GM23248 (cell line): Measurements from ENCODE around the gene CLPTM1L. TPM values are rescaled to one million over a fixed set of nuclear protein-coding genes. Genes with fewer than 3 reads are reported as not detected.

Source experiments
- DNase-seq: peaks from one replicate; pipeline ENCODE4 v3.0.0-alpha.2; 2015
- H2AFZ ChIP-seq: fragments of 200-600 bp; sonication (generic); 2 replicates; pipeline ENCODE4 v1.6.1; 2016; ENCODE audit warnings: antibody characterized with exemption
- H3F3A ChIP-seq: fragments of 200-600 bp; sonication (generic); 2 replicates; pipeline ENCODE4 v1.6.1; 2016; ENCODE audit warnings: mild to moderate bottlenecking, antibody characterized with exemption, mixed run types; ENCODE audit not compliant: insufficient read depth
- H3K27ac ChIP-seq: fragments of 200-600 bp; sonication (generic); 2 replicates; pipeline ENCODE4 v1.5.1; 2016; ENCODE audit warnings: mild to moderate bottlenecking
- H3K27me3 ChIP-seq: fragments of 200-600 bp; sonication (generic); replicated peaks from 2 replicates; pipeline ENCODE4 v1.6.1; 2016; ENCODE audit warnings: mild to moderate bottlenecking; ENCODE audit not compliant: insufficient read depth
- H3K36me3 ChIP-seq: fragments of 200-600 bp; sonication (generic); 2 replicates; pipeline ENCODE4 v1.6.1; 2016; ENCODE audit warnings: low read depth, mild to moderate bottlenecking
- H3K4me1 ChIP-seq: fragments of 200-600 bp; sonication (generic); 2 replicates; pipeline ENCODE4 v1.6.1; 2016; ENCODE audit warnings: mild to moderate bottlenecking; ENCODE audit not compliant: insufficient read depth
- H3K4me2 ChIP-seq: fragments of 200-600 bp; sonication (generic); one replicate; pipeline ENCODE4 v1.6.1; 2016; ENCODE audit warnings: mild to moderate bottlenecking; ENCODE audit not compliant: unreplicated experiment
- H3K4me3 ChIP-seq: fragments of 200-600 bp; sonication (generic); 2 replicates; pipeline ENCODE4 v1.5.1; 2016; ENCODE audit warnings: mild to moderate bottlenecking
- H3K79me2 ChIP-seq: fragments of 200-600 bp; sonication (generic); 2 replicates; pipeline ENCODE4 v1.6.1; 2016; ENCODE audit warnings: mild to moderate bottlenecking; ENCODE audit not compliant: insufficient read depth
- H3K9ac ChIP-seq: fragments of 200-600 bp; sonication (generic); 2 replicates; pipeline ENCODE4 v1.6.1; 2016; ENCODE audit warnings: mild to moderate bottlenecking
- H3K9me2 ChIP-seq: fragments of 200-600 bp; sonication (generic); 2 replicates; pipeline ENCODE4 v1.6.1; 2016; ENCODE audit warnings: mixed run types, mild to moderate bottlenecking, moderate library complexity; ENCODE audit not compliant: insufficient read depth
- H3K9me3 ChIP-seq: fragments of 200-600 bp; sonication (generic); one replicate; pipeline ENCODE4 v1.6.1; 2017; ENCODE audit warnings: low read depth
- H4K20me1 ChIP-seq: fragments of 200-600 bp; sonication (generic); 2 replicates; pipeline ENCODE4 v1.6.0; 2016; ENCODE audit not compliant: insufficient read depth
- EZH2 ChIP-seq: fragments of 200-600 bp; sonication (generic); IDR thresholded peaks from 2 replicates; pipeline ENCODE4 v1.6.1; 2018; ENCODE audit warnings: antibody characterized with exemption, mild to moderate bottlenecking; ENCODE audit not compliant: insufficient read depth, poor library complexity, severe bottlenecking
- EZH2phosphoT487 ChIP-seq: fragments of 200-600 bp; sonication (generic); IDR thresholded peaks from 2 replicates; pipeline ENCODE4 v1.6.1; 2018; ENCODE audit warnings: antibody characterized with exemption, moderate library complexity, mild to moderate bottlenecking, low read depth; ENCODE audit not compliant: insufficient read depth
- WGBS, 2 experiments: methylation state at CpG; one replicate each; pipeline ENCODE4 v1.1.6; 2015 to 2017; ENCODE audit warnings: low lambda C conversion rate in 2 of 2, low coverage in 1 of 2; ENCODE audit errors: missing lambda C conversion rate in 2 of 2; 5-methylcytosine and 5-hydroxymethylcytosine counted together
- in situ Hi-C: fragments of 300-500 bp; cut with MboI; formaldehyde crosslinking; loops from 2 replicates; pipeline ENCODE4 v1.15.0; 2020
- polyA plus RNA-seq: library from polyadenylated mRNA; unstranded; fragments of >200 nt; fragmentation: Nextera tagmentation; extraction: Ambion mirVana; gene quantifications from 2 replicates; pipeline ENCODE4 v1.2.1, GENCODE V29; 2016
- total RNA-seq: library from RNA; depleted of rRNA; stranded (reverse); fragments of >200 nt; shearing (Covaris generic); gene quantifications from 2 replicates; pipeline ENCODE4 v1.2.3, GENCODE V29; 2014

Gene CLPTM1L
- total and polyA plus RNA-seq, 2 experiments from 2014 or later, result 25.6 to 135 TPM

GRCh38 chr5:1294835-1295649, 49.9 kb downstream of the CLPTM1L start, which contains the start of gene TERT:
TERT (minus strand) TSS chr5:1295068; CDS start chr5:1294989, 79 bp downstream.
- Histone ChIP-seq H3F3A (no peaks in the 10 kb centered on the region), H2AFZ (no peak within 1 kb of the TSS), H3K4me2 (no peak within 1 kb of the TSS), H3K9me3 (no peaks in the 10 kb centered on the region), H3K4me1 (no peaks in the 10 kb centered on the region), H4K20me1 (no peaks in the 10 kb centered on the region), H3K79me2 (no peaks in the 10 kb centered on the region), H3K27ac (no peak within 1 kb of the TSS), H3K4me3 (no peak within 1 kb of the TSS), H3K9me2 (no peaks in the 10 kb centered on the region), H3K36me3 (no peaks in the 10 kb centered on the region), H3K9ac (no peak within 1 kb of the TSS), H3K27me3 (peaks cover 13% of the 10 kb centered on the region)
- no peak for DNase-seq
- in situ Hi-C loops, result no loop called here
- no peak for TF ChIP-seq EZH2phosphoT487
- TF ChIP-seq EZH2, result no peak
- WGBS, 2 experiments, result 6 to 16% methylated on average over 19 to 70 of the region's 102 CpGs

GRCh38 chr5:1294206-1294834, 50.6 kb downstream of the CLPTM1L start:
- H3K4me1 ChIP-seq, result no peaks in the 10 kb centered on the region
- no peaks in the 10 kb centered on the region for H3K79me2 ChIP-seq
- H3K36me3 ChIP-seq, result no peaks in the 10 kb centered on the region
- H3K9ac ChIP-seq, result no peak overlapping the region
- H3K27me3 ChIP-seq, result peaks cover 13% of the 10 kb centered on the region
- WGBS, 2 experiments, result 31 to 39% methylated on average over 46 to 66 of the region's 69 CpGs
- H3K27ac ChIP-seq, result no peak overlapping the region
- no peak for DNase-seq
- no peaks in the 10 kb centered on the region for H3K9me2 ChIP-seq
- H4K20me1 ChIP-seq, result no peaks in the 10 kb centered on the region
- no peak overlapping the region for H3K4me3 ChIP-seq
- no peaks in the 10 kb centered on the region for H3K9me3 ChIP-seq
- H3F3A ChIP-seq, result no peaks in the 10 kb centered on the region
- in situ Hi-C loops, result no loop called here
- H2AFZ ChIP-seq, result no peak overlapping the region
- H3K4me2 ChIP-seq, result no peak overlapping the region
- TF ChIP-seq EZH2phosphoT487 (no peak), EZH2 (no peak)

GRCh38 chr5:1293416-1294205, 51.3 kb downstream of the CLPTM1L start:
- Histone ChIP-seq H3K4me2 (no peak overlapping the region), H3K9me3 (no peaks in the 10 kb centered on the region), H3K79me2 (no peaks in the 10 kb centered on the region), H3K9ac (no peak overlapping the region), H4K20me1 (no peaks in the 10 kb centered on the region), H3K9me2 (no peaks in the 10 kb centered on the region), H3K4me1 (no peaks in the 10 kb centered on the region), H3F3A (no peaks in the 10 kb centered on the region), H2AFZ (no peak overlapping the region), H3K4me3 (no peak overlapping the region), H3K27me3 (peaks cover 13% of the 10 kb centered on the region), H3K27ac (no peak overlapping the region), H3K36me3 (no peaks in the 10 kb centered on the region)
- no peak for DNase-seq
- in situ Hi-C loops, result no loop called here
- WGBS, 2 experiments, result 75 to 82% methylated on average over 38 to 60 of the region's 60 CpGs
- TF ChIP-seq EZH2phosphoT487 (no peak), EZH2 (no peak)

DNA sequence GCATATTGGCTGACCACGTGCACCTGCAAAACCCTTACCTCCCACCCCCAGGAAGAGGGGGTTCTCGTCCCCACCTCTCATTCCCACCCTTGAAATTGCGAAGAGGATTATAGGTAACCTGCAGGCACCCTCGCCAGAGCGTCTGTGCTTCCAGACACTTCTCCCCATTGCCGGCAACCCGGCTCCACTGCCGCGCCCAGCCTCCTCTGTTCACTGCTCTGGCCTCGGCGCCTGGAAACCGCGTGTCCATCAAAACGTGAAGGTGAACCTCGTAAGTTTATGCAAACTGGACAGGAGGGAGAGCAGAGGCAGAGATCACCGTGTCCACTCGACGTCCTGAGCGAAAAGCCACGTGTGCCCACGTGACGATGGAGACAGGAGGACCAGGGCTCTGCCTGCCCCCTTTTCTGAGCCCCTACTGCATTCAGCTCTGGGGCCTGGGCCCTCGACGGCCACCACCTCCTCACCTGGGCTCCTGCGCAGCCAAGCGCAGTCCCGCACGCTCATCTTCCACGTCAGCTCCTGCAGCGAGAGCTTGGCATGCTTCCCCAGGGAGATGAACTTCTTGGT, 52.0 kb downstream of the CLPTM1L start:
- Histone ChIP-seq H3K9ac (no peak overlapping the region), H3F3A (no peaks in the 10 kb centered on the region), H4K20me1 (no peaks in the 10 kb centered on the region), H3K36me3 (no peaks in the 10 kb centered on the region), H3K4me3 (no peak overlapping the region), H3K9me3 (peaks cover 5% of the 10 kb centered on the region), H3K4me2 (no peak overlapping the region), H3K4me1 (no peaks in the 10 kb centered on the region), H2AFZ (no peak overlapping the region), H3K9me2 (no peaks in the 10 kb centered on the region), H3K27me3 (peaks cover 13% of the 10 kb centered on the region), H3K79me2 (no peaks in the 10 kb centered on the region), H3K27ac (no peak overlapping the region)
- 70 to 78% methylated on average over 30 of the region's 30 CpGs for WGBS, 2 experiments
- in situ Hi-C loops, result no loop called here
- no peak for DNase-seq
- TF ChIP-seq EZH2phosphoT487, result no peak
- no peak for TF ChIP-seq EZH2
